Dermis blood vessel endothelial cell (primary cell): Measurements from ENCODE around the gene TH. TPM values are rescaled to one million over a fixed set of nuclear protein-coding genes. Genes with fewer than 3 reads are reported as not detected.
A peak's percentile ranks its signal among the peaks of the same experiment; 100 is the strongest.

Experiments used
- DNase-seq: peaks from one replicate; pipeline ENCODE4 v3.0.0; 2010
- total RNA-seq: library from RNA; depleted of rRNA; stranded (reverse); fragments of >200 nt; gene quantifications from 2 replicates; pipeline ENCODE4 v1.2.3, GENCODE V29; 2014

Gene TH
- total RNA-seq, 1 donor from 2014 or later: not detected

DNA sequence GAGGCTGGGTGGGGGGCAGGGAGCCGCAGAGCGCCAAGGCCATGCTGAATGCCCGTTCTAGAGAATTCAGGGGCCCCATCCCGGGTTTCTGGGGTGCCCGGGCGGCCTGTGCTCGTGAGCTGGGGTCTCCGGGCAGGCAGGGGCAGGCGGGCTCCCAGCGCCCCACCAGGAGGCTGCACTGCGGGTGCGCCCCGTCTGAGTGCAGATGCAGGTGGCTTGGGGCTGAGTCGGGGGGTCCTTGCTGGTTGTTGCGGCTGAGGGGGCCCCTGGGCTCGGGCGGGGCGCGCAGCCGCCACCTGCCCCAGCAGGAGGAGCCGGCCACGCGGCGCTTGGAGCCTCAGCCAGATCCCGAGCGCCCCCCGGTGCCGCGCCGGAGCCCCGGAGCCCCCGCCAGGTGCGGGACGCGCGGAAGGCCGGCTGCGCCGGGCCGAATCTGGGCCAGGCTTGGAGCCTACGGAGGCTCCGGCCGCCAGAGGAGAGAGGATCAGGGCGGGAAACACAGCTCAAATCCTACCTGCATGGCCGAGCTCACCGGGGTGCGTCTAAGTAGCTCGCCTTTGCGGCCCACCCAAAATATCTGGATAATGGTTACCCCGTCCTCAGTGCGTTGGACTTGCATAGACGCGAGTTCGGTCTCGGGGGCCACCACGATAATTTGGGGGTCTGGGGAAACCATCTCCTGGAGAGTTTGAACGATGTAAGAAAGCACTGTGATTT, 31.8 kb downstream of the TH start:
- DNase-seq: no peak

DNA sequence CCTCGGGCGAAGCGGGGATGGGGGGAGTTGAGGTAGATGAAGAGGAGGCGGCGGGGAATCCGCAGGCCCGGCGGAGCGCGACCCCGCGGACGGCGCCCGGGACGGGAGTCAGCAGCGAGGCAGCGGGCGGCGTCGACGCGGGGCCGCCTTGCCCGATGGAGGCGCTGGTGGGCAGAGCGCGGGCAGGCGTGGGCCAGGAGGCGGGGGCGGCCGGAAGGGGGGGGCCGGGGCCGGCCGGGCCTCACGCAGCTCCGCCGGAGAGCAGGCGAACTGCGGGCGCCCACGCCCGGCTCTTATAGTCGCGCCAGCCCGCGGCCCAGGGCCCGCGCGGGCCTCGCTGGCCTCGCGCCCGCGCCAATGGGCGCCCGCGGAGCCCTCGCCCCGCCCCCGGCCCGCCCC, 32.5 kb downstream of the TH start, which contains the start of gene IGF2:
Gene IGF2 (minus strand): TSS at position 267 of the 399 bp plus-strand sequence. CDS start 3,866 bp downstream, outside the sequence.
- DNase-seq: peak; percentile 22

DNA sequence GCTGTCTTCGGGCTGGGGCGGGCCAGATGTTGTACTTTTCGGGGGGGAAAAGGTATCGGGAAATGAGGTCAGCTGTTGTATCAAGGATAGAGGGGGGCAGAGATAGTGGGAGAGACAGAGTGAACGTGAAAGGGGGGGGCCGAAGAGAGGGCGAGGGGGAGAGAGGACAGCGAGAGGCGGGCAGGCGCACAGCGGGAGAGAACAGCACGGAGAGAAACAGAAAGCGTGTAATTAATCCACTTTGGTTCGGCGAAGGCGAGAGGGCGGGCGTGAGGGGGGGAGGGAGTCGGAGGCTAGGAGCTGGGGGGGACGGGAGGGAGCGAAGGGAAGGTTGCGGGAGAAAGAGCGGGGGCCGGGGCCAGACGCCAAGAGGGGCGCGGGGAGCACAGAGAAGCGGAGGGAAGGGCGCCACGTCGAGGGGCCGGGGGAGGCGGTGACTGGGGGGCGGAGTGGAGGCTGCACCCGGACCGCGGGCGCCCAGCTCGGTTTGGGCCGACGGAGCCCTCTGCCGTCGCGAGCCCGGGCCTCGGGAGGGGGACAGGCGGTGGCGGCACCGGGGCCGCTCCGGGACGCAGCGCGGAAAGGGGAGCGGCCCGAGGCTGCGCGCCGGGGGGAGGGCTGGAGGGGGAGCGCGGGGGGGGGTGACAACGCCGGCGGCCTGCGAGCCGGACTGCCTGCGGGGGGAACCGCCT, 33.0 kb downstream of the TH start:
- DNase-seq: no peak

DNA sequence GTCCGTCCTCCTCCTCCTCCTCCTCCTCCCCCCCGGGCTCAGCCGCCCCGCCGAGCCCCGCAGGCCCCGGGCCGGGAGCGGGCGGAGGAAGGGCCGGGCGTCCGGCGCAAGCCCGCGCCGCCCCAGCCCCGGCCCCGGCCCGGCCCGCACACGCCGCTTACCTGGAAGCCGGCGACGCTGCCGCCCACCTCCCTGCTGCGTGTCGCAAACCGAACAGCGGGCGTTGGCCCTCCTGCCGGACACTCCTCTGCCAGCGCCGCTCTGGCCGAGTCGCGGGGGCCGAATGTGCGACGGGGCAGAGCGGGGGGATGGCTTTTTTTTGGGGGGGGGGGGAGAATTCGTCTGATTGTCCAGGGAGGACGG, 33.6 kb downstream of the TH start:
- no peak for DNase-seq

DNA sequence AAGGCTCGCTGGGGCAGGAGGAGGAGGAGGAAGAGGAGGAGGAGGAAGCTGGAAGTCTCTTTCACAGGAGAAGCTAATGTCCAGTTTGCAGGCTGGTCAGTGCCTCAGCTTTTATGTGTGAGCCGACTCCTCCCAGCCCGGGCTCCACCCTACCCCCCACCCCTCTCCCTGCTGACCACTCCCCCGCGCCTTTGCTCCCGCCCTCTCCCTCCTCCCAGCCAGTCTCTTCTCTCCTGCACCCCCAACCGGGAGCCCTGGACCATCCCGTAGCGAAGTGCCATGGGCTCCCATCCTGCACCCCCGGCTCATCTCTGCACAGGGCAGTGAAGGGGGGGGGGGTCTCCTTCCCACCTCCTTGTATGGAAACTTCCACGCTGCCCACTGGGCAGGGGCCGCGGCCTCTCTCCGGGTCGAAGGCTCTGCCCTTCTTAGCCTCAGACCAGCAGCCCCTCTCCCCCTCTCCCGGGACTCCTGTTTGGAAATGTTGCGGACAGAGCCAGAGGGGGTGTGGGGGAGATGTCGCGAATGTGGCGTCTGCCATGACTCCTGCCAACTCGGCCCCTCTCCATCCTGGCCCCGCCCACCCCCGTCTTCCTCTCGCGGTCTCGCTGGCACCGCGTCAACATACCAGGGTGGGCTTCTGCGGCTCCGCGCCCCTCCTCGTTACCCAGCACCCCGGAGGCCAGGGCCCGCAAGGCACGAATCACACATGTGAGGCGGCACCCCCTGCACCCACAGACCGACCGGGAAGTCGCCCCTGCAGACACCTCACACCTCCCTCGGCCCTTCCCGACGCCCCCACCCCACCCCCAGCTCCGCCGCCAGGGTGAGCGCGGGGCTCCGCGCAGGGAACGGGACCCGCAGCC, 34.2 kb downstream of the TH start:
- peak; percentile 55 for DNase-seq

DNA sequence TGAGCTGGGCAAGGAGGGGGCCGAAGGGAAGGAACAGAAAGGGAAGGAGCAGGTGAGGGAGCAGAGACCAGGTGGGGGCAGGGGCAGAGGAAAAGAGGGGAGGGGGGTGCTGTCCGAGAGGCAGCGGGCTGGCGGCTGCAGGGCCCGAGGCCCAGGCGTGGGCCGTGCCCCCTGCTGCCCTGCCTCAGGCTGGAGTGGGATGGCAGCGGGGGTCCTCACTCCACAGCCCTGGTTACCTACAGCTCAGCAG, 34.7 kb downstream of the TH start:
- DNase-seq: no peak

DNA sequence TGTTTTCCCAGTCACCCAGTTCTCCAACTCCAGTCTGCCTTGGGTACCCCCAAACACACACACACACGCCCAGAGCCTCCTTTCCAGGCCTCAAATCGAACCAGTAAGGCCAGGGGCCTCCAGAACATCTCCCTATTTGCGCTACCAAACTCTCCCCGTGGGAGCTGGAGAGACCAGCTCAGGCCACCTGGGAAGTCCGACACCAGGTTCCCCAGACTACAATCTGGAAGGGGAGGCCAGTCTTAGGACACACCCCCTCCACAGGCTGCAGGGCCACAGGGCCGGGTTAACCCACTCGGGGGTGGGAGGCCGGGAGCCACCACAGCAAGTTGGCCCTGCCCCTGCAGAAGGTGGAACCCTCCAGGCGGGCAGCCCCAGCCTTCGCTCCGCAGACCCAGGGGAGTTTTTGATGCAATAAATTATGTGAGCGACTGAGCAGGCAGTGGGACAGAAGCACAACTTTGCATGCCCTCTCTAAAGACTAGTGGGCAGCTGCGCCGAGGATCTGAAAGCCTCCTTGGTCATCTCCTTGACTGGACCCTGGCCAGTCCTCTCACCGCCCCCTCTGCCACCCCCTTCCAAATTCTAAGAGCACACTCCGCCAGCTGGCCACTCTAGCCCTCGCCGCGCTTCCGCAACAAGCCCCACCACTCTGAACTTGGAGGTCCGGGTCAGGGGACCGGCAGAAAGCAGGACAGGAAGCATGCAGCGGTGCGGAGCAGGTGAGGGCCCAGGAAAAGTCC, 35.2 kb downstream of the TH start:
- no peak for DNase-seq

DNA sequence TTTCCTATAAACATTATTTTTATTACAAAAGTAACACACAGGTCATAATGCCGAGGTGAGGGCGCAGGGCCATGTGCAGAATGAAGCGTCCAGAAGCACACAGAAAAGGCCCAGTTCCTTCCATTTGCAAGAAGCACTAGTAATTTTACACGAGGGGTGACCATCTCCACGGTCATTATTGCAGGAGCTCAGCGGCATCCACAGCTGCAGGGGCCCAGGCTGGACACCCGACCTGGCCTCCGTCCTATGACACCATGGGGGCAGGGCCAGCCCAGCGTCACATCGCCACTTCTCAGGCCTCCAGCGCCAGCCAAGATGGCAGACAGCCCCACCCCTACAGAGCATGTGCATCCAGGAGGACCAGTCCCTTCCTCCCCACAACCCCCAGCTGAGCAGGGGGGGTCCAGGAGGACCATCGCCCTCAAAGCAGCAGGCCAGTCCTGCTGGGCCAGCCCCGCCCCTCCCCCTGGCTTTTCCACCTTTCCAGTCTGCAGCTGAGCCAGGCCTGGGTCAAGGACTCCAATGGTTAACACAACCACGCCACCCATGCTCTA, 35.9 kb downstream of the TH start:
- DNase-seq: no peak

DNA sequence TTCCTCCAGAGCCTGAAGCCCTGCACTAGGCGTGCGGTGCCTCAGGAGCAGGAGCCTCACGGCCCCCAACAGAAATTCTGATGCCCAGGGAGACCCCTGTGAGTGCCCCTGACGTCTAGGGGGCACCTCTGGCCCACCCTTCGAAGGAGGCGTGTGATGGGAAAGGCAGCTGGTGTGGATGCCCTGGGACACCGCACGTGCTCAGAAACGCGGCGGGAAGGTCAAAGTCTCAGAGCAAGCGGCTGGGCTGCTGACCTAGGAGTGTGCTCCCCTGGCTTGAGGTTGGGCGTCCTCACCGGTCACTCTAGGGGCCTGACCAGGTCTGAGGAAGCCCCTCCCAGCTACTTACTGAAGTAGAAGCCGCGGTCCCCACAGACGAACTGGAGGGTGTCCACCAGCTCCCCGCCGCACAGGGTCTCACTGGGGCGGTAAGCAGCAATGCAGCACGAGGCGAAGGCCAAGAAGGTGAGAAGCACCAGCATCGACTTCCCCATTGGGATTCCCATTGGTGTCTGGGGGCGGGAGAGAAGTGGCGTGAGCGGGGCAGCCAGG, 36.5 kb downstream of the TH start:
- DNase-seq: no peak

DNA sequence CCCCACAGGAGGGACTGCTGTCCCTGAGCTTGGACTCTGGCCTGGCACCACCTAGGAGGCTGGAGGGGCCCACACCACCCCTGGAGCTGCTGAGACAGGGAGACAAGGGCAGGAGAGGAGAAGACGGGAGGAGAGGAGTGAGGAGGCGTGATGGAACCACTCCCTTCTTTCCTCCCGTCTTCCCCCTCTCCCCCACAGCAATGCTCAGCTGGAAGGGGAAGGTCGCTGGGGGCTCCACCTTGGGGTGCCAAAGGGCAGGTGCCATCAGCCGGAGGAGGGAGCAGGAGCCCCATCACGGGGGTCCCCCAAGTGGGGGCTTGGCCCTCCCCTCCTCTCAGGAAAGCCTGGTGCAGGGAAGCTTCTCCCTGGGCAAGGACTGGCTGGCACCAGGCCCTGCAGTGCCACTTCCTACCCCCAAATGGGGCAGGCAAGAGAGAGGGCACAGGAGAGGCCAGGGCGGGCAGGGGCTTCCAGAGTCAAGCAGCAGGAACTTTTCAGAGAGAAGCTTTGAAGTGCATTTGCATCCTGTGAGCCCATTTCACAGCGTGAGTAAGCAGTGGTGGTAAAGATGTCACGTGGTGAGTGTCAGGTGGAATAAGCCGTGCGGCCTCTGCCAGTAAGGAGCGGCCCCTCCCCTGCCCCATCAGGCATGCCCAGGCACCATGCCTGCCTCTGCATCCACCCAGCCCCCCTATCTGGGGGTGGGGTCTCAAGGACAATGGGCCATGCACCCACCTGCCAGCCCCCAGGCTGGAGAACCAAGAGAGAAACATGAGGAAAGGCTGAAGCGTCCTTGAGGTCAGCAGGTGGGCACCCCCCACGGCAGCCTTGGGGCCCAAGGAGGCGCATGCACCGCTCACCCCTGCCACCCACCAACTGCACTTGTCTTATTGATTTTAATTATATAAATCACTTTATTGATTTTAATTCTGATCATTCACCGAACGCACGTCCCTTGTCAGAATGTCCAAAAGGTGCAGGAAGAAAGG, 37.3 kb downstream of the TH start:
- DNase-seq: no peak

DNA sequence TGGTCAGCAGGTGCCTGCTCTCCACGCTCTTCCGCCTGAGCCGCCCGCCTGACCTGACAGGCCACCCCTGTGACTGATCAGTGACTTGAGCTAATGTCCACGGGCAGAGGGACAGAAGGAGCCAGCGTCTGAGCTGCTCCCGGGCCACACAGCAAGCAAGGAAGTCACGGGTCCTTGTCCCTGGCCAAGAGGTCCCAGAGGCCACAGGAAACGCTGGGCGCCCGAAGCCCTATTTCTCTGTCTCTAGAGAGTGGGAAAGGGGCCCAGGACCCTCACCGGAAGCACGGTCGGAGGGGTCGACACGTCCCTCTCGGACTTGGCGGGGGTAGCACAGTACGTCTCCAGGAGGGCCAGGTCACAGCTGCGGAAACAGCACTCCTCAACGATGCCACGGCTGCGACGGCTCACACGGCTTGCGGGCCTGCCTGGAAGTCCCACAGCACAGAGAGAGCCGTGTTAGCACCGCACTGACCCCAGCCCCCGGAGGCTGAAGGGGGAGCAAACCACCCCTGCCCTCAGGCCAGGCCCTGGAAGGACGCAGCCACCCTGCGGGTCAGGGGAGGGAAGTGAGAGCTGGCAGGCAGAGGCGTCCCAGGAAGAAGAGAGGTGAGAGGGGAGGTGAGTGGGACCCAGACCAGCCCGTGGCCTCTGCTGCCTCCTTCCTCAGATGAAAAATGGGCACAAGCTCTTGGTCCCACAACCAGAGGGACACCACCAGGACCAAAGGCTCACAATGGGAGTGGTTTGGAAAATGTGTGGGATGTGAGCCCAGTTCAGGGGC, 38.2 kb downstream of the TH start:
- DNase-seq: no peak

DNA sequence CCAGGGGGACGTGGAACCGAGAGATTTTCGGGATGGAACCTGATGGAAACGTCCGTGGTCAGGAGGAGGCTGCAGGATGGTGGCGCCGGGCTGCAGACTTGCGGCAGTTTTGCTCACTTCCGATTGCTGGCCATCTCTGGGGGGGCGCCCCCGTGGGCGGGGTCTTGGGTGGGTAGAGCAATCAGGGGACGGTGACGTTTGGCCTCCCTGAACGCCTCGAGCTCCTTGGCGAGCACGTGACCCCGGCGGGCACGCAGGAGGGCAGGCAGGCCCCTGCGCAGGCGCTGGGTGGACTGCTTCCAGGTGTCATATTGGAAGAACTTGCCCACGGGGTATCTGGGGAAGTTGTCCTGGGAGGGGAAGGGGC, 38.8 kb downstream of the TH start:
- no peak for DNase-seq

DNA sequence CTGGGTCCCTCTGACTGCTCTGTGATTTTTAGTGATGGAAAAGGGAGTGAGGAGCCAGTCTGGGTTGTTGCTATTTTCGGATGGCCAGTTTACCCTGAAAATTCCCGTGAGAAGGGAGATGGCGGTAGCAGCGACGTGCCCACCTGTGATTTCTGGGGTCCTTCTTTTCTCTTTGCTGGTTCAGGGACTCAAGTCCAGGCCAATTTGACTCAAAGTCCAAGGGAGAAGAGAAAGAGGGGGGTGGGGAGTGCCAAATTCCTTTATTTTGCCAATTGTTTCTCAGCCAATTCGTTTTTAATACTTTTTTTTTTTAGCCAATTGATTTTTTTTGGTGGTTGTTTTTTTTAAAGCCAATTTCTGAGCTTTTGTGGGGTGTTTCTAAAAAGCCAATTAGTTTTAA, 39.4 kb downstream of the TH start:
- DNase-seq: no peak

DNA sequence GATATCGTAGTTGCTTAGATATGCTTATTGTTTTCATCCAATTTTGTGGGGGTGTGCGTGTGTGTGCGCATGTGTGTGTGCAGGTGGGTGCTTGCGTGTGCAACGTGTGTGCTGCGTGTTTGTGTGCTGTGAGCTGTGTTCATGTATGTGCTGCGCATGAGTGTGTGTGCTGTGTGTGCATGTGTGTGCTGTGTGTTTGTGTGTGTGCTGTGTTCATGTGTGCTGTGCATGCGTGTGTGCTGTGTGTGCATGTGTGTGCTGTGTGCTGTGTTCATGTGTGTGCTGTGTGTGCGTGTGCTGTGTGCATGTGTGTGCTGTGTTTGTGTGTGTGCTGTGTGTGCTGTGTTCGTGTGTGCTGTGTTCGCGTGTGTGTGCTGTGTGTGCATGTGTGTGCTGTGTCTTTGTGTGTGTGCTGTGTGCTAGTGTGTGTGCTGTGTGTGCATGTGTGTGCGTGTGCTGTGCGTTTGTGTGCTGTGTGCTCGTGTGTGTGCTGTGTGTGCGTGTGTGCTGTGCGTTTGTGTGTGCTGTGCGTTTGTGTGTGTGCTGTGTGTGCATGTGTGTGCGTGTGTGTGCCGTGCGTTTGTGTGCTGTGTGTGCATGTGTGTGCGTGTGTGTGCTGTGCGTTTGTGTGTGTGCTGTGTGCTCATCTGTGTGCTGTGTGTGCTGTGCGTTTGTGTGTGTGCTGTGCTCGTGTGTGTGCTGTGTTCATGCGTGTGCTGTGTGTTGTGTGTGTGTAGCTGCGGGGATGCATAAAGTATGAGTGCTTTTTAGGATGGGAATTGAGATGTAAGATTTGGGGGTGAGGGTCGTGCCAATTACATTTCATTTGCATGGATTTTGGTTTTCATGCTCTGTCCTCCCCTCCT, 40.0 kb downstream of the TH start:
- DNase-seq: no peak

DNA sequence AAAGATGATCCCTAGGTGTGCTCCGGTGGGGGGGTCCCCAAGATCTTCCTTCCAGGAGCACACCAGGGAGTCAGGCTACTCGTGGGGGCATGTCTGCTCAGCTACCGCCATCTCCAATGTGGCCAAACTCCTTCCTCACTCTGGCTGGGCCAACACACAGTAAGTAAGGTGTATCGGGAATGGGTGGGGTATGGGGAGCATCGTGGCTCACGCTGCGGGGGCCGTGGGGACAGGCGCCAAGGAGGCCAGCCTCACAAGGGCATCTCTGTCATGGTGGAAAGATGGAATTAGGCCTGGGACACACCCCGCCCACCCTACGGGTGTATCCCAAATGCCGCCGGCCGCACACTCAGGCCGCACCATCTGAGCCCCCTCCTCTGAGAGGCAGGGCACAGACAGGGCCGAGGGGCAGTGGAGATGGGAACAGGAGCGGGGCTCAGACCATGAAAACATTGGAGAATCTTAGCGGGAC, 40.7 kb downstream of the TH start:
- DNase-seq: no peak

DNA sequence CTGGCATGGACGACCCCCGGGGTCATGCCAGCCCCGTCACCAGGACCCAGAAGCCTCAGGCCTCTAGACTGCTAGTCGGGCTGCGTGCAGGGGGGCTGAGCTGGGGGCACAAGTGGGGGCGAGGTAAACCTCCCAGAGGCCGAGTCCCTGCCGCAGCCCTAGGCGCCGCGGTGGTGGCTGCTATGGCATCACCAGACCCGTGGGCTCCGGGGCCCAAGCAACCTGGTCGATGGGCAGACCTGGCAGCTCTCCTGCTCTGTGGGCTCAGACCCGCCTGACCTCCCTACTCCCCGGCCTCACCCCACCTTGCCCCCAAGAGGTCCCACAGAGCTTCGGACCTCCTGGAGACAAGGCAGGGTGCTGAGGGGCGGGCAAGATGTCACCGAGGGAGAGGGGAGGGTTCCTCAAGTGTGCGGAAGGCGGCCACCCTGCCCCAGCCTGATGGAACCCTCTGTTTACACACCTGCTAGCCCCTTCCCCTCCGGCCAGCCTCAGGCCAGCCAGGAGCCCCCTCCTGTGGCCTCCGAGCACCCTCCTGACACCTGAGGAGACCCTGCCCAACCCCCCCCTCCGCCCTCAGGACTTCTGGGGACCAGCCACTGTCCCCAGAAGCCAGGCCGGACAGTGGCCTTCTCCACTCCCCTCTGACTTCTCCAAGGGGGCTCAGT, 41.8 kb downstream of the TH start:
- DNase-seq: no peak

DNA sequence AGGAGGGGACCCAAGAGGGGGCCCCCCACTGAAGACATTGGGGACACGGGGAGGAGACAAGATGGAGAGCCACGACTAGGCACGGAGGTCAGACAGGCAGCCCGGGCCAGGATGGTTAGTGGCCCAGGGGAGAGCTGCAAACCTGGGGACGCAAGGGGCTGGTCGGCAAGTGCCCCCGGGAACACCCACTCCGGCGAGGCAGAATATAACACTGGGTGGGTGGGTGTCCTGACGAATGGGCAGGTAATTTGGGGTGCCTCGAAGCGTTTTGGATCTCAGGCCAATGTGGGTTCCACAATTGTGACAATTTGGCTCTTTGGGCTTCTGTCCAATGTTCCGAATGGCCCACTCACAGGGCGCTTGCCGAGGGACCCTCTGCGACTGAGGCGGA, 42.3 kb downstream of the TH start:
- DNase-seq: no peak

DNA sequence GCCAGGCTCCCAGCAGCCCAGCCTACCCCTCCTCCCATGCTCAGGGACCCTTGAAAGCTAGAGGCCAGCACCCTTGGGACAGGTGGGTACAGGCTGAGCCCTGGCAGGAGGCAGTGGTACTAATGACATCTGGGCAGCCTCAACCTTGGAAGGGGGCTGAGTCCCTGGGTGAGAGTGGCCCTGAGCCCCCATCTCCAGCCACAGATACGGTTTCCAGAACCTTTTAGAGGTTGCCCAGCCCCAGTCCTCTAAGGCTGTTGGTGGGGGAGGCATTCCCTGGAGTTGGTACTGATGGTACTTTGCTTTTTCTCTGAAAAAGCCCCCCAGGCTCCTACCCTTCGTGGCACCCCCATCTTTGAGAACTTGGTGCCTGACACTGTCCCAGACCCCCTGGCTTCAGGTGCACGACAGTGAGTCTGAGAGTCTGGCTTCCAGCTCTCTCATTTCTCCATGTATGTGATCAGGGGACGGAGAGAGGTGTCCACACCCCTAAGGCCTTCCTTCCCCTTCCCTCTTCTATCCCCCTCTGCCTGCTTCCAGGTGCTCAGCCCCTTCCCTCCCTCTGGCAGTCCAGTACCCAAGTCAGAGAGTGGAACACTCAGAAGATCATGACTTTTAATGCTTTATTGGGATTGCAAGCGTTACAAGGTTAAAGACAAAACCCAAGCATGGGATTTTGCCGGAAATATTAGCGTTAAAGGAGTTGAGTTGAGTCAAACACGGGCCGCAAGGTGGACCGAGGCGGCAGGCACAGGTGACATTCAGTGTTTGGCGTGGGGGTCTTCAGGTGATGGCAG, 42.9 kb downstream of the TH start:
- DNase-seq: no peak
